Skin of body (tissue), 2 donors: Measurements from ENCODE around the gene RACGAP1. TPM values are rescaled to one million over a fixed set of nuclear protein-coding genes. Genes with fewer than 3 reads are reported as not detected.

Experiments
- DNase-seq: peaks from one replicate; lab custom pipeline; 2025; lab: John Stamatoyannopoulos, UW
- total RNA-seq: library from RNA; depleted of rRNA; stranded (reverse); fragments of >200 nt; gene quantifications from one replicate; pipeline ENCODE4 v1.2.3, GENCODE V29; 2014

The RACGAP1 gene
- total RNA-seq, 1 donor from 2014 or later: 32.4 TPM

GRCh38 chr12:49956663-49957569, 68.4 kb downstream of the RACGAP1 start:
- no peak for DNase-seq

DNA sequence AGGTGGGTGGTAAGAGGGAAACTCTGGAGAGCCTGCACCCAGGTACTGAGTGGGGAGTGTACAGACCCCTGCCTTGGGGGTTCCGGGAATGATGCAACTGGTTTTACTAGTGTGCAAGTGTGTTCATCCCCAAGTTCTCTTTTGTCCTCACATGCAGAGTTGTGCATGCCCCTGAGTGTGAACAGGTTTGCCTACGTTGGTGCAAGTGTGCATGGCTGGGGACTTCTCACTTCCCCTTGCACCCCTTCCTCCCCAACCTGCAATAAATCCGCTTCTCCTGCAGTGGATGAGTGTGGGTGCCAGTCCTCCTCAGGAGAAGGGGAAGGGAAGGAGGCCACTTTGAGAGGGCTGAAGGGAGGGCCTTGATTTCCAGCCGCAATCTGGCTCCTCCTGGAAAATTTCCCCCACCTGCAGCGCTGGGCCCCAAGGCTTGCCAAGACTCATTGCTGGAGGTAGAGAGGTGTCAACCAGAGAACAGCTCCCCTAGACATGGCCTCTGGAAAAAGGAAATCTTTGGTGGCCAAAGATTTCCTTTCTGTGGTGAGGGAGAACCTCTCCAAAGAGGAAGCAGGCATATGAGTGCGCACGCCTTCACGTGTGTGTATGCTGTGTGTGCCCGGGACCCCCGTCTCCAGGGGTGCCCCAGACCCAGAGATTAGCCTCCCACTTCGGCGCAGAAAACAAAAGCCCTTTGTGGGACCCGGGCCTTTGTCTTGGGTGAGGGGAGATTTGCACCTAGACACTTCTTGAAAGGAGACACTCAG, 69.2 kb downstream of the RACGAP1 start:
- DNase-seq: no peak

DNA sequence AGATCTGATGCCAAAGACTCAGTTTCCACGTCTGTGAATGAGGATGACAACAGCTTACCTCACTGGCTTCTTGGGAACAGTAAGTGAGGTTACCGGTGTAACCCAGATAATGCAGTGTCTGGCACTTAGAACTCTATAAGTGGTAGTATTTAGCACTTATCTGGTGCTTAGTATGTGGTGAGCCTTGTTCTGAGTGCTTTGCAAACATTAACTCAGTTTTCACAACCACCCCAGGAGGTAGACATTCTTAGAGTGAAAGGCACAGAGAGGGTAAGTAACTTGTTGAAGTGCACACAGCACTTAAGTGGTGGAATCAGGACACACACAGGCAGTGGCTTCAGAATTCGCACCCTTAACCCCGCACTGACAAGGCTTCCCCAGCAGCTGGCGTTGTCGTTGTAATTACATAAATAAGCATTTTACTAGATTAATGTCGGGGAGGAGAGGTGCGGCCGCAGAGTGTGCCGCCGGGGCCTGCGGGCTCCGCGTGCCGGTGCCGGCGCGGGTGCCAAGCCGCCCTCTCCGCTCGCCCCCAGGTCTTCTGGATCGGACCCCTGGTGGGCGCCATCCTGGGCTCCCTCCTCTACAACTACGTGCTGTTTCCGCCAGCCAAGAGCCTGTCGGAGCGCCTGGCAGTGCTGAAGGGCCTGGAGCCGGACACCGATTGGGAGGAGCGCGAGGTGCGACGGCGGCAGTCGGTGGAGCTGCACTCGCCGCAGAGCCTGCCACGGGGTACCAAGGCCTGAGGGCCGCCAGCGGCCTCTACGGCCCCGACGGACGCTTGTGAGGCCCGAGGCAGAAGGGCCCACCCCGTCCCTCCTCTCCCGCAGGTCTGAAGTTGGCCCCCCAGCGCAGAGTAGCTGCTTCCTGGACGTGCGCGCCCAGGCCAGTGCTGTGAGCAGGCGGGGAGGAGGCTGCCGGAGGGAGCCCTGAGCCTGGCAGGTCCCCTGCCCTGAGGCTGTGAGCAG, 70.1 kb downstream of the RACGAP1 start:
- no peak for DNase-seq

DNA sequence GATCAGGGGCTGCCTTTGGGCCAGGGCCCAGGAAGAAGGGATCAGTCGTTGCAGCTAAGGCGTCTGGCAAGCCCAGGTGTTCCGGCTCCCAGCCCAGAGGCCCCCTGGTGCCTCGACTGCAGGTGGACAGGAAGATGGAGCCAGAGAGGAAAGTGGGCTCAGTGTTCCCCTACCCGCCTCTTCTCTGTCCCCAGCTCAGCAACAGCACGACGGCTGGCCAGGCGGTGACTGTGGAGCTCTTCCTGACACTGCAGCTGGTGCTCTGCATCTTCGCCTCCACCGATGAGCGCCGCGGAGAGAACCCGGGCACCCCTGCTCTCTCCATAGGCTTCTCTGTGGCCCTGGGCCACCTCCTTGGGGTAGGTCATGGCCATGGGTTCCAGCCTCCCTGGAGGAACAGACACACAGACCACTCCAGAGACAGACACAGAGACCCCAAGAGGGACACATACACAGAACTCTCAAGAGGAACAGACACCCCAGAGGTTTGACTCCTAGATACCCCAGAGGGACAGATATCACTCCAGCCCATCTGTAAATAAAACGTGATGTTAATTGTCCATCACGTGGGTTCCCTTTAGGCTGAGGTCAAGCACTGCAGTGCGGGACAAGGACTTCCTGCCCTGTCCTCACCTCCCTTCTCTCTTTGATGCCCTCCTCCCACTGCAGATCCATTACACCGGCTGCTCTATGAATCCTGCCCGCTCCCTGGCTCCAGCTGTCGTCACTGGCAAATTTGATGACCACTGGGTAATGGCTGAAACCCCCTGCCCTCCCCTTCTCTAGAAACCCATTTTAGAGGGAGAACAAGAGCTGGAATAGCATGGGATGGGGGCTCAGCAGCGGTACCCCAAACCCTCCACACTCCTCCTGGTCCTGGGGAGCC, 71.1 kb downstream of the RACGAP1 start:
- no peak for DNase-seq

DNA sequence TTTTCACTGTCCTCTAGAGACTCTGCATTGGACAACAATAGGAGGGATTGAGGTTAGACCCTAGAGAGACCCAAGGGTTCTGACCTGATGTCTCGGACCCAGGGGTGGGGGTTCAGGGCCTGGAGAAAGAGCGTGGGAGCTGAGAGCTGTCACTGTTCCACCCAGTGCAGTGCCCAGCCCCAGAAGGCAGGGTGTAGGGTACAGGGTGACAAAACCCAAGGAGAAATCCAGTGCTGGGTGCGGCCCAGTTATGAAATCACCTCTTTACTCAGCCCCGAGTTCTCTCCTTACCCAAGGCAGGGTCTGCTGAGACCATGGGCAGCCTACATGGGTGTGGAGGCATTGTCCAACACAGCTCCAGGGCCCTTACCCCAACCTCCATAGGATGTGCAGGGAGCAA, 72.1 kb downstream of the RACGAP1 start:
- DNase-seq: no peak

- DNase-seq: no peak
These were observed 72.8 kb downstream of the RACGAP1 start for GRCh38 chr12:49952391-49953055.

GRCh38 chr12:49951411-49952240, 73.7 kb downstream of the RACGAP1 start:
- DNase-seq: no peak

DNA sequence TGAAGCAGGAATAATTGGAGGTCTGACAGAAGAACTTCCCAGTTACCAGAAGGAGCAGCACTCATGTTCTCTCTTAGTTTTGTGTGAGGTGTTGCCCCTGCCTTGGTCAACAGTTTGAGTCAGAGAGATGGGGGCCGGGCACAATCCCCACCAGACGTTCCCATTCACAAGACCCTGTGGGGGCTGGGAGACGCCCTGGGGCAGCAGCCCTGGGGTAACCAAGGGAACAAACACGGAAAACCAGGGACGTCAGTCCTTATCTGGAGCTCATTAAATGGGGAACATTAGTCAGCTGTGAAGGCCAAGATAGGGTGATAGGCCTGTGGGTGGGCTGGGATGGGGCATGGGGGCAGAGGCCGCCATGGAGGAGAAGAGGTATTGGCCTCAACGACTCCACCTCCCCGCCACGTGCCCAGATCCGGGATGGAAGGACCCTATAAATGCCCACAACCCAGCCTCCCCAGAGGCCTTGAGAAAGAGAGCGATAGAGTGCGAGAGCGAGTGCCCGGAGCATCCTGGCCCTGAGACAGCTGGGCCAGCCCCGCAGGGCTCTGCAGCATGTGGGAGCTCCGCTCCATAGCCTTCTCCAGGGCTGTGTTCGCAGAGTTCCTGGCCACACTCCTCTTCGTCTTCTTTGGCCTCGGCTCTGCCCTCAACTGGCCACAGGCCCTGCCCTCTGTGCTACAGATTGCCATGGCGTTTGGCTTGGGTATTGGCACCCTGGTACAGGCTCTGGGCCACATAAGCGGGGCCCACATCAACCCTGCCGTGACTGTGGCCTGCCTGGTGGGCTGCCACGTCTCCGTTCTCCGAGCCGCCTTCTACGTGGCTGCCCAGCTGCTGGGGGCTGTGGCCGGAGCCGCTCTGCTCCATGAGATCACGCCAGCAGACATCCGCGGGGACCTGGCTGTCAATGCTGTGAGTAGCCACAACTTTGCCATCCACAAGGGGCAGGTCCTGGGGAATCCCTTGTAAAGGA, 74.7 kb downstream of the RACGAP1 start, which contains the start of gene AQP2:
TSS of gene AQP2 (plus strand) at position 465 of the 979 bp plus-strand sequence. CDS start at position 559, 94 bp downstream.
- no peak for DNase-seq

GRCh38 chr12:49949866-49950265, 75.4 kb downstream of the RACGAP1 start:
- no peak for DNase-seq

- DNase-seq: no peak
These were observed 76.1 kb downstream of the RACGAP1 start for GRCh38 chr12:49948866-49949845.

GRCh38 chr12:49947593-49948226, 77.6 kb downstream of the RACGAP1 start:
- no peak for DNase-seq

DNA sequence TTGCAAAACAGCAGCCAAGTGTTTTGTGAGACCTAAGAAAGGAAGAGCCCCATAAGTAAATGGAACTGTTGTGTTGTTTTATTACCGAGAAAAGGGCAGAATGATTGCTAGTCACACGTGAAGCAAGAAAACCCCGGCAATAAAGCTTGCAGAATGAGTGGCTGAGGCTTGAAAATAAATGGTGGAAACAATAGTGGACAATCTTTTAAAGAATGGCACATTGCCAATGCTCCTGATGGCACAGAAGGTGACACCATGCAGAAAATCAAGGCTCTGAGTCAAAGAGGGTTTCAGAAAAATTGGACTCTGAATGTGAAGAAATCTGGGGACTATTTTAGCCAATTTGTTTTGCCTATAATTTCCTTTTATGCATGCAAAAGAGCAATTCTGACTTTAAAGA, 78.8 kb downstream of the RACGAP1 start:
- DNase-seq: no peak

GRCh38 chr12:49946086-49946485, 79.2 kb downstream of the RACGAP1 start:
- no peak for DNase-seq

DNA sequence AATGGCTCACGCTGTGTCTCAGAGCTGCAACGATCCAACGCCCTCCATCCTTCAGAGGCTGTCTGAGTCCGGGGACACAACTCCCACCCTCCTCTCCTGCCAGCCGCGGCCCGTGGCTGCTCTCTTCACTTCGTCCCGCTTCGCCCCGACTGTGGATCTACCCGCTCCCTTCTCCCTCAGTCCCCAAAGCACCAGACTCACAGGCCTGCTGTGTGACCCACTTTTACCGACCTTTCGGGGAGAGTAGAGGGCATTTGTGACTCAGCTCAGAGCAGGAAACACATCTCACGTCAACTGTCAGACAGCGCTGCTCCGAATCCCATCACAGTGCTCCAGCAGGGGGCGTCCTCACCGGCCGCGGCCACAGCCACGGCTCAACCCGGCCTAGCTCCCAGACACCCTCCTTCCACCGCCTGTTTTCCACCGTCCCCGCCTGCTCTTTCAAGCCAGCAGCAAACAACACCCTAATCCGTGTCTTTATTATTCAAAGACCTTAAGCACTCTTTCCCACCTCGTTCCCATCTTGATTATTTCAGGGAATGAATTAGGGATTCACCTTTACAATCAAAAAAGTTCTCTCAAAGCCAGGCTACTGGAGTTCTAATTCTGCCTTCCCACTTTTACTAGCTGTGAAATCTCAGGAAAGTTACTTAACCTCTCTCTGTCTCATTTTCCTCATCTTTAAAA, 79.8 kb downstream of the RACGAP1 start:
- peak; percentile 53 for DNase-seq

- no peak for DNase-seq
These were observed 80.6 kb downstream of the RACGAP1 start for GRCh38 chr12:49944718-49945117.
